Duodenal mucosa (tissue), 2 donors: Measurements from ENCODE around the gene ZC3H11A.
"Not testable (repeated sequence)": the region's sequence is repeated elsewhere in the genome, so short reads cannot be mapped to it uniquely, and the experiment has no call there.

Source experiments
- H3K27ac ChIP-seq: one replicate; pipeline ENCODE4 v1.7.0; 2013; ENCODE audit warnings: low read depth, low read length
- H3K27me3 ChIP-seq, 2 donors: one replicate each; pipeline ENCODE4 v1.7.0; 2013; ENCODE audit warnings: low read length in 2 of 2, control low read depth in 1 of 2; ENCODE audit not compliant: insufficient read depth in 2 of 2, control insufficient read depth in 1 of 2
- H3K36me3 ChIP-seq, 2 donors: one replicate each; pipeline ENCODE4 v1.7.0; 2013; ENCODE audit warnings: low read length in 2 of 2, control low read depth in 1 of 2; ENCODE audit not compliant: insufficient read depth in 2 of 2, control insufficient read depth in 1 of 2
- H3K4me1 ChIP-seq, 2 donors: one replicate each; pipeline ENCODE4 v1.7.0; 2013; ENCODE audit warnings: low read length in 2 of 2, control low read depth in 1 of 2; ENCODE audit not compliant: insufficient read depth in 2 of 2, control insufficient read depth in 1 of 2
- H3K4me3 ChIP-seq, 2 donors: one replicate each; pipeline ENCODE4 v1.7.0; 2013; ENCODE audit warnings: low read length in 2 of 2, low read depth in 1 of 2
- H3K9ac ChIP-seq, 2 donors: one replicate each; pipeline ENCODE4 v1.7.0; 2013; ENCODE audit warnings: low read length in 2 of 2, low read depth in 1 of 2
- H3K9me3 ChIP-seq, 2 donors: one replicate each; pipeline ENCODE4 v1.7.0; 2013; ENCODE audit warnings: low read length in 2 of 2, control low read depth in 1 of 2; ENCODE audit not compliant: control insufficient read depth in 1 of 2

Gene ZC3H11A

GRCh38 chr1:203778789-203779188, 16.6 kb upstream of the ZC3H11A start:
- Histone ChIP-seq H3K4me3 (no peak overlapping the region), H3K9ac (no peak overlapping the region), H3K27ac (no peak overlapping the region), H3K9me3 (no peaks in the 10 kb centered on the region), H3K36me3 (peaks cover 0 to 6% of the 10 kb centered on the region in 2 donors), H3K4me1 (no peaks in the 10 kb centered on the region), H3K27me3 (no peaks in the 10 kb centered on the region)

GRCh38 chr1:203781962-203782361, 13.5 kb upstream of the ZC3H11A start:
- H3K4me3 ChIP-seq, result no peak overlapping the region
- H3K36me3 ChIP-seq, result no peaks in the 10 kb centered on the region
- no peak overlapping the region for H3K27ac ChIP-seq
- H3K9me3 ChIP-seq, result no peaks in the 10 kb centered on the region
- no peaks in the 10 kb centered on the region for H3K4me1 ChIP-seq
- no peaks in the 10 kb centered on the region for H3K27me3 ChIP-seq
- no peak overlapping the region for H3K9ac ChIP-seq

GRCh38 chr1:203789966-203790365, 5.5 kb upstream of the ZC3H11A start:
- no peaks in the 10 kb centered on the region for H3K4me1 ChIP-seq

GRCh38 chr1:203791498-203791897, 3.9 kb upstream of the ZC3H11A start:
- H3K9ac ChIP-seq, result no peak overlapping the region
- H3K27me3 ChIP-seq, result no peaks in the 10 kb centered on the region
- H3K4me3 ChIP-seq, result no peak overlapping the region
- no peak overlapping the region for H3K27ac ChIP-seq
- H3K9me3 ChIP-seq, result no peaks in the 10 kb centered on the region
- H3K36me3 ChIP-seq, result no peaks in the 10 kb centered on the region
- peaks cover 0 to under 1% of the 10 kb centered on the region in 2 donors for H3K4me1 ChIP-seq

More at GRCh38 chr1:203789966-203790365, 5.5 kb upstream of the ZC3H11A start:
- Histone ChIP-seq H3K27ac (no peak overlapping the region), H3K27me3 (no peaks in the 10 kb centered on the region), H3K9me3 (no peaks in the 10 kb centered on the region), H3K36me3 (no peaks in the 10 kb centered on the region), H3K4me3 (no peak overlapping the region), H3K9ac (no peak overlapping the region)

DNA sequence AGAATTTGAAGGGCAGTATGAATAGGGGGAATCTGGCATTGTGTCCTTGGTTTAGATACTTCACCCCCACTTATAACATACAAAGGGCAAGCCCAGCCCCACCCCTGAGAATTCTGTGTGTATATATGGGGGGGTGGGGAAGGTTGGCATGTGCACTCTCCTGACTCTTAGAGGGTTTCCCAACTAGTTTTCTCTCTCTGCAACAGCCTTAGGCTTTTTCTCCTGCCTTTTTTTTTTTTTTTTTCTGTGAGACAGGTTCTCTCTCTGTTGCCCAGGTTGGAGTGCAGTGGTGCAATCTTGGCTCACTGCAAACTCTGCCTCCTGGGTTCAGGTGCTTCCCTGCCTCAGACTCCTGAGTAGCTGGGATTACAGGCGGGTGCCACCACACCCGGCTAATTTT, 2.9 kb upstream of the ZC3H11A start:
- Histone ChIP-seq H3K9ac (no peak overlapping the region), H3K9me3 (no peaks in the 10 kb centered on the region), H3K4me3 (no peak overlapping the region), H3K36me3 (no peaks in the 10 kb centered on the region), H3K27me3 (no peaks in the 10 kb centered on the region), H3K27ac (no peak overlapping the region), H3K4me1 (peaks cover 8 to 9% of the 10 kb centered on the region in 2 donors)

DNA sequence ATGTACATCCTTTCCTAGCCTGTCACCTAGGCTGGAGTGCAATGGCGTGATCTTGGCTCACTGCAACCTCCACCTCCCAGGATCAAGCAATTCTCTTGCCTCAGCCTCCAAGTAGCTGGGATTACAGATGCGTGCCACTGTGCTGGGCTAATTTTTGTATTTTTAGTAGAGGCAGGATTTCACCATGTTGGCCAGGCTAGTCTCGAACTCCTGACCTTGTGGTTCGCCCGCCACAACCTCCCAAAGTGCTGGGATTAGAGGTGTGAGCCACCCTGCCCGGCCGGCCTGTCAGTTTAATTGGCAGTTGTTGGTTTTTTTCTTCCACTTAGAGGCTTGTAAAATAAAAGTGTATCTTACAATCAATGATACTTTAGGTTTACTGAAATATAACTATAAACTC, 1.9 kb upstream of the ZC3H11A start:
- H3K4me1 ChIP-seq, result peaks cover 8 to 18% of the 10 kb centered on the region in 2 donors
- H3K27ac ChIP-seq, H3K9ac ChIP-seq, H3K27me3 ChIP-seq, H3K36me3 ChIP-seq, H3K9me3 ChIP-seq, H3K4me3 ChIP-seq: not testable (repeated sequence)

GRCh38 chr1:203794764-203795440, 521 bp upstream of the ZC3H11A start:
- peaks cover 11 to 31% of the 10 kb centered on the region in 2 donors for H3K4me1 ChIP-seq
- H3K27me3 ChIP-seq, result no peaks in the 10 kb centered on the region
- H3K36me3 ChIP-seq, result peaks cover 11 to 15% of the 10 kb centered on the region in 2 donors
- H3K27ac ChIP-seq, result peak overlapping the region; percentile 94
- peak overlapping the region; percentile 73 to 98 for H3K9ac ChIP-seq
- peak overlapping the region; percentile 79 to 91 for H3K4me3 ChIP-seq
- no peaks in the 10 kb centered on the region for H3K9me3 ChIP-seq

DNA sequence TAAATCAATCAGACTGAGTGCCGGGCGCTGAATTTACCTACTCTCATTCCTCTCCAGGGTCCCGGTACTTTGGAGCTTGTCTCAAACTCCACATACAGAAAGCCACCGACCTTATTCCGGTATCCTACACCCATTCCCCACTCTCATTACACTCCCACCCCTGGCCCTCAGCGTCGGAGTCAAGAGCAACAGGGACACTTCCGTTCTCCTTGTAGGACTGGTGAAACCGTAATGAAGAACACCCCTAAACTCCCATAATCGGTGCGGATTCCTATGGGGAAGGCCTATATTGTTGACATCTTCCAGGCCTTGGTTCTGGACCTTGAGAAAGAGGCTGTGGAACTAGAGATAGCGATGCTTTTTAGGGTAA, 798 bp downstream of the ZC3H11A start:
- Histone ChIP-seq H3K9me3 (no peaks in the 10 kb centered on the region), H3K9ac (peak overlapping the region; percentile 82 to 98), H3K4me3 (peak overlapping the region; percentile 79 to 91), H3K27ac (peak overlapping the region; percentile 92), H3K36me3 (peaks cover 16 to 18% of the 10 kb centered on the region in 2 donors), H3K27me3 (no peaks in the 10 kb centered on the region), H3K4me1 (peaks cover 11 to 37% of the 10 kb centered on the region in 2 donors)

DNA sequence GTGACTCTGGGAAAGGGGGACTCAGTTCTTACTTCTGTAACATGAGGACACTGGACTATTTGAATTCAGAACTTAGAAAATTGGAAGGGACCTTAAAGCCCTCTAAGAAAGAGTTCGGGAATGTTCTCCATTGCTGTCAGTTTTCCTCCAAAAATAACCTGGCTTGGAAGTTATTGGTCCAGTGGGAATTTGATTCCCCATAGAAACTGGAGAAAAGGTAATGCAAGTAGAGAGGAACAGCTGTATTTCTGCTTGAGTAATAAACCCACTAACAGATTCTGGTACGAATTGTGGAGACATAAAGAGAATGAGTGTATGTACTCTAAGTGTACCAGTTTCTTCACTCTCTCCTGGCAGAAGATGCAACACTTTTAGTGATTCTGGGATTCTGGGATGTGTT, 1.8 kb downstream of the ZC3H11A start:
- H3K27ac ChIP-seq, result no peak overlapping the region
- peaks cover 11 to 37% of the 10 kb centered on the region in 2 donors for H3K4me1 ChIP-seq
- peak overlapping the region in 1 of 2 donors; percentile 98 for H3K9ac ChIP-seq
- H3K27me3 ChIP-seq, result no peaks in the 10 kb centered on the region
- H3K36me3 ChIP-seq, result peaks cover 16 to 18% of the 10 kb centered on the region in 2 donors
- H3K9me3 ChIP-seq, result no peaks in the 10 kb centered on the region
- peak overlapping the region; percentile 79 to 91 for H3K4me3 ChIP-seq

GRCh38 chr1:203797948-203798655, 2.7 kb downstream of the ZC3H11A start:
- no peak overlapping the region for H3K4me3 ChIP-seq
- H3K4me1 ChIP-seq, result peaks cover 11 to 37% of the 10 kb centered on the region in 2 donors
- H3K27ac ChIP-seq, result no peak overlapping the region
- H3K9me3 ChIP-seq, result no peaks in the 10 kb centered on the region
- H3K9ac ChIP-seq, result no peak overlapping the region
- H3K27me3 ChIP-seq, result no peaks in the 10 kb centered on the region
- H3K36me3 ChIP-seq, result peaks cover 18 to 19% of the 10 kb centered on the region in 2 donors
